ENCODE data around the gene RPL15. TPM values are rescaled to one million over a fixed set of nuclear protein-coding genes. Genes with fewer than 3 reads are reported as not detected.
A peak's percentile ranks its signal among the peaks of the same experiment; 100 is the strongest.

RPL15 gene
- total RNA-seq, 1 donor from 2014 or later = 878 TPM

DNA sequence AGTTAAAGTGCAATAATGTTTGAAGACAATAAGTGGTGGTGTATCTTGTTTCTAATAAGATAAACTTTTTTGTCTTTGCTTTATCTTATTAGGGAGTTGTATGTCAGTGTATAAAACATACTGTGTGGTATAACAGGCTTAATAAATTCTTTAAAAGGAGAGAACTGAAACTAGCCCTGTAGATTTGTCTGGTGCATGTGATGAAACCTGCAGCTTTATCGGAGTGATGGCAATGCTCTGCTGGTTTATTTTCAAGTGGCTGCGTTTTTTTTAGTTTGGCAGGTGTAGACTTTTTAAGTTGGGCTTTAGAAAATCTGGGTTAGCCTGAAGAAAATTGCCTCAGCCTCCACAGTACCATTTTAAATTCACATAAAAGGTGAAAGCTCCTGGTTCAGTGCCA is 2.7 kb downstream of the RPL15 start:
- ATAC-seq (ENCODE audit: poor library complexity) = no peak

DNA sequence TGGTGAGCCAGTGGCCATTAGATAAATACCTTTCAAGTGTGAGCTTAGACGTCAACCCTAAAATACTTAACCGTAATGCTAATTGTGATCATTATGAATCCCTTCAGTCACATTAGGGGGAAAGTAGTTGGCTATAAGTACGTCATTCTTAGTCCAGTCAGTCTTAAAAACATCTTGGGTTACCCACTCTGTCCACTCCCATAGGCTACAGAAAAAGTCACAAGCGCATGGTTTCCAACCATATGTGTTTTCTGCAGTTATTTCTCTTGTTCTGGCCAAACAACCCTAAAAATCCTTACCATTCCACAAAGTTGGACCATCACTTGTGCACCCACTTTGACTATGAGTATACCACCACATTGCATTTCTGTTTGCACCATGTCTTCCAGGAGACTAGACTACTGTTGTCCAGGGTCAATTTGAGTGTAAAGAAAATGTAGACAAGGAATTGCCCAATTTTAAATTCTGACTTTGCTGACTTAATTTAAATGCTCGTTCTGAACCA is 3.3 kb downstream of the RPL15 start:
- no peak for ATAC-seq (ENCODE audit: poor library complexity)
- intact Hi-C loops (cut with DNase I) = no loop called here

More for the DNA sequence above, 2.7 kb downstream of the RPL15 start:
- intact Hi-C loops (cut with DNase I) = no loop called here
- DNase-seq = no peak

DNA sequence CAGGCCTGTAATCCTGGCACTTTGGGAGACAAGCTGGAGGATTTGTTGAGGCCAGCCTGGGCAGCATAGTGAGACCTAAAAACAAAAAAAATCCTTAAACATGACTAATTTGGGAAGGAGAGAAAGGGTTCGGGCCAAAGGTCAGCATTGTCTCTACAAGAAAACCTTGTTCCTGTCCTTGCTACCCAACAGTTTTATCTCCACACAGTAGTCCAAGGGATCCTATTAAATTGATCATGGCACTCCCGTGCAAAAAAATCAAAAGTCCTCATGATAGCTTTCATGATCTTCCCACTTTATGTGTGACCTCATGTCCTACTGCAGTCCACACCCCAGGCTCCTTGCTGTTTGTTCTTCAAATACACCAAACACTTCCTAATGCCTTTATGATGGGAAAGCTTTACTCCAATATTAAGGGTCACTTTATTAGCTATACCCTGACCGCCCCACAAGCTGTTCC is 4.2 kb downstream of the RPL15 start:
- DNase-seq (no peak), ATAC-seq (ENCODE audit: poor library complexity) (no peak)
- intact Hi-C loops (cut with DNase I) = no loop called here

More for the DNA sequence above, 3.3 kb downstream of the RPL15 start:
- no peak for DNase-seq

DNA sequence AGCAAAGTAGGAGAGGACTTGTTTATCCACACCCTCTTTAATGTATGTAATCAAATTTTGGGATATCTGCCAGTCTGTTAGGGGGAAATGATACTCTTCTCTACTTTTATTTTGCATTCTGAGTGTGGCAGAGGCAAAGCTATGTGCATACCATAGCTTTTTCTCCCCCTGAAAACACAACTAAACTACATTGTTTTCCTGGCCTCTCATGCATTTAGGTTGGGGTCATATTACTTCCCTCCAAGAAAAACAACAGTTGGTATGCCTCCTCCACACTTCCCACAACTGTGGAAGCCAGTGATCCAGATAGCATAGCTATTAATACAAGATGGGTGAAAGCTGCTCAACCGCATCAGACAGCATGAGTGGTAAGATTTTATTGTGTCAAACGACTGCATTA is 6.9 kb downstream of the RPL15 start:
- DNase-seq (no peak), ATAC-seq (ENCODE audit: poor library complexity) (no peak)
- intact Hi-C loops (cut with DNase I) = no loop called here

DNA sequence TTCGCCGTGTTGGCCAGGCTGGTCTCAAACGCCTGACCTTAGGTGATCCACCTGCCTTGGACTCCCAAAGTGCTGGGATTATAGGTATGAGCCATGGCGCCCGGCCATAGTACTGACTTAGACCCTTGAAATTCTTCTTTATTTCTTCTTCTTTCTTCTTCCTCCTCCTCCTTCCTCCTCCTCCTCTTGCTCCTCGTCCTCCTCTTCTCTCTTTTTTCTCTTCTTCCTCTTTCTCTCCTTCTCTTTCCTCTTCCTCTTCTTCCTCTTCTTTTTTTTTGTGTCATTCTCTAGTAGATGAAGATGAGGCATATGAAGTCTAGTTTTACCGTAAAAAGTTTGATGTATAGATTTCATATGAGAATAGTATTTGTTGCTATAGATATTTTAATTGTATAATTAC is 9.3 kb downstream of the RPL15 start:
- intact Hi-C loops (cut with DNase I) = no loop called here

DNA sequence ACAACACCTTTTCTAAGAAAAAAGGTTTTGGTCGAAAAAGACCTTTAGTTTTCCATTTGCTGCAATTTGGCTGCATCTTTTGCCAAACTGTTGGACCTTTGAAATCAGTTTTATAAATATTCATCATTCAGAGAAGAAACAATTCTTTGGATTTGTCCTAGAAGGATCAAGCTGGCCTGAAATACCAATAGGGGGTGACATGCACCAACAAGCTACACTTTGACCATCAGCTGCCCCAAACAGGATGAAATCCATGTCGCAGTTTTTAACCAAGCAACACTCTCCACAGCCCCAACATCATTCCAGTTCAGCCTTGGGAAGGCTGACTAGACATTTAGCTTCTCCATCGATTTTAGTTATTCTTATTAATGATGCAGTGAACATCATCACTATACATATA is 9.8 kb downstream of the RPL15 start:
- ATAC-seq (ENCODE audit: poor library complexity) (no peak), DNase-seq (no peak)
- intact Hi-C loops (cut with DNase I) = no loop called here

More for the DNA sequence above, 9.3 kb downstream of the RPL15 start:
- DNase-seq = no peak
- no peak for ATAC-seq (ENCODE audit: poor library complexity)

DNA sequence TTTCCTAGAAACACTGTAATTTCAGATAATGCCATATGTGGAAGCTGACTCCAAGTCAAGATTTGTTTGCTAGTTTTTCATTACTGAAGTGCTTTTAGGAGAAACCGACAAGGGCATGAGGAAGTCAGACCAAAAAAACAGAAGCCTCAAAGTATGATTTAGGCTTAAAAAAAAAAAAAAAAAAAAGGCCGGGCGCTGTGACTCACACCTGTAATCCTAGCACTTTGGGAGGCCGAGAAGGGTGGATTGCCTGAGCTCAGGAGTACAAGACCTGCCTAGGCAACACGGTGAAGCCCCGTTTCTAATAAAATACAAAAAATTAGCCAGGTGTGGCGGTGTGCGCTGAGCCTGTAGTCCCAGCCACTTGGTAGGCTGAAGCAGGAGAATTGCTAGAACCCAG is 11.6 kb downstream of the RPL15 start:
- DNase-seq (no peak), ATAC-seq (ENCODE audit: poor library complexity) (no peak)
- intact Hi-C loops (cut with DNase I) = no loop called here

DNA sequence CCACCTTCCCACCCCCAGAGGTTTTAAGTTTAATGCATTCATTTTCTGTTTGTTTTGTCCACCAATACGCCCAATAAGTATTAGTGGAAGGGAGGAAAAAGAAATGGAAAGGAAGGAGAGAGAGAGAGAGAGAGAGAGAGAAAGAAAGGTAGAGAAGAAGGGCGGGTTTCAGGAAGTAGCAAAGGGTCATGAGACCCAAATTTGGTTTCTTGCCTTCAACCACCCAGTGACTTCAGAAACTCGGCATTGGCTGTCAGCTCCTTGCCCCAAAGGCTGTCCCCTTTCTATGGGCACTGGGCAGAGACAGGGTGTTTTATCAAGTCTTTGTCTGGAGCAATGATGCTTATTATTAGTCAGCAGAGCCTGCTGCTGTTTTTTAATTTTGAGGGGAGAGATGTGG is 14.7 kb downstream of the RPL15 start:
- intact Hi-C loops (cut with DNase I) = no loop called here
- no peak for DNase-seq
- ATAC-seq (ENCODE audit: poor library complexity) = no peak

DNA sequence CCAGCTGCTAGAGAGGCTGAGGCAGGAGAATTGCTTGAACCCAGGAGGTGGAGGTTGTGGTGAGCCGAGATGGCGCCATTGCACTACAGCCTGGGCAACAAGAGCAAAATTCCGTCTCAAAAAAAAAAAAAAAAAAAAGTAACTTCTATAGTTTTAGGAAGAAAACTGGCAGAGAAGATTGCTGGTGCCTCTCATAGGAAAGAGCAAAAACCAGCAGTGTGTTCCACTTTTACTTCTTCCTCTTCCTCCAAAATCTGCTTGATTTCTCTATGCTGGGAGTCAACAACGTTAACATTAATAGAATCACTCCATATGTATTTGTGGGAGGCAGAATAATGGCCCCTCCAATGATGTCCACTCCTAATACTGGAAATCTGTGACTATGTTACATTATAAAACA is 15.6 kb downstream of the RPL15 start:
- intact Hi-C loops (cut with DNase I) = no loop called here
- no peak for DNase-seq
- no peak for ATAC-seq (ENCODE audit: poor library complexity)

DNA sequence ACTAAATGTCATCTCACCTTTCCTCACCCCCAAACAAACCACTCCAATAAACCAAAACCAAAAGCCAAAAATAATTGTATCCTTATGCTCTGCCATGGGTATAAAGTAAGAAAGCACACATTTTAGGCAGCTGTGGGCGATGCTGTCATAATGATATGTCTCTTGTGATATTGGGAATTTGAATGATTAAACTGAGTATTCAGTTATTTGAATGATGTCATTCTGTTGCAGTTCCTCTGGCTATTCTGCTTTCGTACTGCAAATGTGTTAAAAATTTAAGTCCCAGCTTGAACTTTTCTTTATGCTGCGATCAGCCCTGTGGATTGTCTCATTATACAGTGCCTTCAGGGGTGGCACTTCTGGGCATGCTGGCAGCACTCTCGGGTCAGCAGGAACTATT is 17.3 kb downstream of the RPL15 start:
- intact Hi-C loops (cut with DNase I) = no loop called here
- DNase-seq (no peak), ATAC-seq (ENCODE audit: poor library complexity) (no peak)

DNA sequence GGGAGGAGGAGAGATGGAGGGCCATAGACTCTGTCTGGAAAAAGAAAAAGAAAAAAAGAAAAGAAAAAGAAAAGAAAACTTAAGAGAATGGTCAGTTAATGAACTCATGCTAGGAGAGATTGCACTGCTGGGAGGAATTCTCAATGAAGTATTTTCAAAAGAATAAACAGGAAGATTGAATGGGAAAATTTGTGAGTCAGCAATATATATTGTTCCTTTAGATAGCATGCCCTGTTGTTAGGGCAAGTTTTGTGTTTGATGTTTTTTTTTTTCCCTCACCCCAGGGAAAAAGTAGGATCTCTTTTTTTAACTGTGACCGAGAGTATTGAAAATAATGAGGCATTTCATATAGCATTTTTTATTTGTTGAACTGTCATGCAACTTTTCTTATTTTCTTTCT is 20.4 kb downstream of the RPL15 start:
- DNase-seq (no peak), ATAC-seq (ENCODE audit: poor library complexity) (no peak)
- intact Hi-C loops (cut with DNase I) = no loop called here

DNA sequence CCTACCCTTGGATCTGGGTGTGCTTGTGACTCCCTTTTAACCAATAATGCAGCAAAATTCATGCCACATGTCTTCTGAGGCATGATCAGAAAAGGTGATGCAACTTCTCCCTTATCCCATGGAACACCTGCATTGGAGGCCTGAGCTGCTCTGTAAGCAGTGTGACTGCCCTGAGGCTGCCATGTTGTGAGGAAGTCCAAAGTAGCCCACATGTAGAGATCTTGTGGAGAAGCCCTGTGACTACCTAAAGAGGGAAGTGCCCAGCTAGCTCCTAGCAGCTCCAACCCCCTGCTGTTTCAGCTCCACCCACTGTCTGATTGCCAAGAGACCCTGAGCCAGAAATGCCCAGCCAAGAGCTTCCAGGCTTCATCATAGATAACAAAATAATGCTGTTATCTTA is 21.8 kb downstream of the RPL15 start:
- ATAC-seq (ENCODE audit: poor library complexity) = no peak
- DNase-seq = no peak
- intact Hi-C loops (cut with DNase I) = no loop called here

DNA sequence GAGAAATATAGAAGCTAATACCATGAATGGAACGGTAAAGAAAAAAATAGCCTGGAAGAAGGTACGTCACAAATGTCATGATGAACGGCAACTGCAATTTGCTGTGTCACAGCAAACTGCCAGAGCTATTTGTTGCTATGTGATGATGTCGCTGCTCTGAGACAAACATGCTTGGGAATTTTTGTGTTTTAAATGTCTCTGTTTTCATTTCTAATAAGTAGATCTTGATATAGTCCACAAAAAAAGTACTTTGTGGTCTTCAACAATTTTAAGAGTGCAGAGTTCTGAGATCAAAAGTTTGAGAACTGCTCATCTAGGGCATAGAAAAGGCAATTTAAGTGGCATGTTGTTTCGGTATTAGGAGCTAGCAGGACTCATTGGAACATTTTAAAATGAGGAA is 23.8 kb downstream of the RPL15 start:
- DNase-seq = no peak
- ATAC-seq (ENCODE audit: poor library complexity) = no peak
- intact Hi-C loops (cut with DNase I) = no loop called here

DNA sequence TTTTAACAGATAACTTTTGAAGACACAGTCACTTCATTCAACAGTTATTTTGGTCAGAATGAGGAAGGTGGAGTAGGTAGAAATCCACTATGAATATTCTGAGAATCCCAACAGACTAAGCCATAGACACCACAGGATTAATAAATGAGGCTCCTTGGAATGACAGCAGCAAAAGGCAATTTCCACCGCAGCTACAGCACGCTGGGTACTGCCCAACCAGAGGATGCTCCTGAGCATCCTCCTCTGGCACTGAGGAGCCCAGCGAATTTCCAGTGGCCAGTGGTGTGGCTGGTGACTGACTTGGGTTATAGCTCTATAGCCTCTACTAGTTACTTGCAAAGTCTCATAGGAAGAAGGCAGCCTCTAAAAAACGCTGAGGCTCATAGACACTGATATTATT is 24.5 kb downstream of the RPL15 start:
- DNase-seq = no peak
- no peak for ATAC-seq (ENCODE audit: poor library complexity)
- intact Hi-C loops (cut with DNase I) = no loop called here

DNA sequence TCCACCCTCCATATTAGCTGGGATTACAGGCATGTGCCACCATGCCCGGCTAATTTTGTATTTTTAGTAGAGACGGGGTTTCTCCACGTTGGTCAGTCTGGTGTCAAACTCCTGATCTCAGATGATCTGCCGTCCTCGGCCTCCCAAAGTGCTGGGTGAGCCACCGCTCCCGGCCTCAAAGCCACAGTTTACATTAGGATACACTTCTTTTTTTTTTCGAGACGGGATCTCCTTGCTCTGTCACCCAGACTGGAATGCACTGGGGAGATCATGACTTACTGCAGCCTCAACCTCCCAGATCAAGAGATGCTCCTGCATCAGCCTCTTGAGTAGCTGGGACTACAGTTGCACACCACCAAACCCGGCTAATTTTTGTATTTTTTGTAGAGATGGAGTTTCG is 25.6 kb downstream of the RPL15 start:
- DNase-seq = no peak
- ATAC-seq (ENCODE audit: poor library complexity) = no peak
- intact Hi-C loops (cut with DNase I) = no loop called here

DNA sequence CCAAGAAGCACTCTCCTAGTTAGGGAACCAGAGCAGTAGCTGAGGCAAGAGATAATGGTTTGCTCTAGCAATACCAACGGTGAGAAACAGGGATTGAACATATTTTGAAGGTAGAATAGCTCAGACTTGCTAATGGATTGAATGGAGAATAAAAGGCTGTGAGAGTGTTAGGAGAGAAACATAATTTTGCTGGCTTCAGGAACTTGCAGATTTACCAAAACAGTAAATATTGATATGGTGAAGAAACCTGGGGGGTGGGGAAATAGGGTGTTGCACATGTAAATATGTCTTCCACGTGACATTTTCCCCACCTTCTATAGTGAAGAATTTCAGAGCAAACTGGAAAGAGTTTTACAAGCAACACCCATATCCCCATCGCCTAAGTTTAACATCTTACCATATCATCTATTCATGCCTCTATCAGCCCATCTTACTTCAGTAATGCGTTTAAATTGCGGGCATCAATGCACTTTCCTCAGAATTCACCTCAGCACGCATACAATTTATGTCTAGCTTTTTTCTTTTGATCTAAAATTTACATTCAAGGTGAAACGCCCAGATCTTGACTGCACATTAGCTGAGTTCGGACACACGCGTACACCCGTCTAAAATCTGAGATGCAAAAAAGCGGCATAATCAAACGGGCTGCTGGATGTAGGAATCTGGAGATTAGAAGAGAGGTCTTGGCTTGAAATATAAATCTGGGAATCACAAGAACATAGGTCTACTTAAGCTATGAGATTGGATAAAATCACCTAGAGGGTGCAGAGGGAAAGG is 27.3 kb downstream of the RPL15 start:
- ATAC-seq (ENCODE audit: poor library complexity) (no peak), DNase-seq (no peak)
- intact Hi-C loops (cut with DNase I) = no loop called here

DNA sequence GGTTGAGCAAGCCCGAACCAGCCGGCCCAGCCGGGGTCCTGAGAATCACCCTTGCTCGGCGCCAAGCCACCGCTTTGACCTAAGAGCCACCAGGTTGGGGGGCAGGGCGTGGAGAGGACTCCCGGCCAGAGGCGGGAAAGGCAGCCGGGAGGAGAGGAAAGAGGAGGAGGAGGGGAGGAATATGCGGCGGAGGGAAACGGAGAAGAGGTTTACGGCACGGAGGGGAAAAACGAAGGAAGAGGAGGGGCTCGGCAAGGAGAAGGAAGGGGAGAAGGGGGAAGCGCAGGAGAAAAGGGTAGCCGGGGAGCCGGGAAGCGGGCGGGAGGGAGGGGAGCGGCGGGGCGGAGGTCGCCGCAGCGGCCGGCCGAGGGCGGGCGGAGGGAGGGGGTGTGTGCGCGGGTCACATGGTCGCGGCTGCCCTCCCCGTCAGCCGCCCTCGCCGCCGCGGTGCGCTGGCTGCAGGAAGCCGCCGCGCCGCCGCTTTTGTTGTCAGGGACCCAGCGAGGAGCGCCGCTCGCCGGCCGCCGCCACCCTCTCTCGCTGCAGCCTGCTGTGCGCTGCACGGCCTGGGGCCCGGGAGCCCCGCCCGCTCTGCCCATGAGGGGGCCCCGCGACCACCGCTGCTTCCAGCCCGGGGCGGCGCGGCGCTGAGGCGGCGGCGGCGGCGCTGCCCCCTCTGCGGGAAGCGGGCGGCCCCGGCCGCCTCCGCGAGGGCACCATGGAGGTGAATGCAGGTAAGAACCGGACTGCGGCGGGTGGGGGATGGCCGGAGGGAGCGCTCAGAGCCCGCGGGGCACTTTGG is 28.1 kb downstream of the RPL15 start, which contains the start of gene NR1D2:
Gene NR1D2, plus strand, starts transcription at position 426 of the 802 bp plus-strand sequence. Its CDS starts 293 bp downstream, at position 719.
- peak; percentile 90 for DNase-seq
- intact Hi-C loops (cut with DNase I) = no loop called here
- peak; percentile 78 for ATAC-seq (ENCODE audit: poor library complexity)

DNA sequence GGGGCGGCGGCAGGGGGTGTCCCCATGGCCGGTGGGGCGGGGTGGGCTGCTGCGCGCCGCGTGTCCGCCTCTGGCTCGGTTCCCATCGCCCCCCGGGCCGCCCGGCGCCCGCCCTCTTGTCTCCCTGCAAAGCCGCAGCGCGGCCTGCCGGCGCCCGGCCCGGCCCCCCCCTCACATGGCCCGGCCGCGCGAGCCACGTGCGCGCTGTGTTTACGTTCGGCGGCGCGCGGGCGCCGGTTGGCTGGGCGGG is 28.7 kb downstream of the RPL15 start:
- ATAC-seq (ENCODE audit: poor library complexity) (no peak), DNase-seq (no peak)
- intact Hi-C loops (cut with DNase I) = no loop called here

DNA sequence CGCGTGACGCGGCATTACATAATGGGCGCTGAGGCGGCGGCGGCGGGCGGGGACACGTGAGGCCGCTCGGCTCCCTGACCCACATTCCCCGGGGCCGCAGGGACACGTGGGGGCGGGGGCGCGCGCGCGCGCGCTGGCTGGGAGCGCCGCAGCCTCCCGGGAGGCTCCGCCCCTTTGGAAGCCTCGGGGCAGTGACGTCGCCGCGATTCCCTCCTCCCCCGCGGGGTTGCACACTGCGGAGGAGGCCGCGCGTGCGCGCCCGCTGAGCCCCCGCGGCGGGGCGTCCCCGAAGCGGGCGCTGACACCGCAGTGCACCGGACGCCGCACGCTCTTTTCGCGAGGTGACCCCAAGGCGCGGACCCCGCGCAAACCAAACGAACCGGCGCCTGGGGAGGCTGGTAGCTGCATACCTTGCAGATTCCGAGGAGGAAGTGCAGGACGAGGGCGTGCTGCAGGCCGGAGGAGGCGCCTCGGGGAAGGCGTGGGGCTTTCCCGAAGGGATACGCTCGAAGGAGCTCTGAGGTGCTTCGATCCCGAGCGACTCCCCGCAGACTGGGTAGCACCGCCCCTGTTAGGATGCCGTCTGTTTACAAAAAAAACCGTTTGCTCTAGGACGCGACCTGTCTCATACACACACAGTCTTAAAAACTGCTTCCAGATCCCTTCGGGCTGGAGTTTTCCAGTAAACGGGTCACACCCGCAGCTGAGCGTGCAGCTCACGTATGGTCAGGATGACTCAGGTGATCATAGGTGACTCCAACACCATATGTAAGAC is 29.2 kb downstream of the RPL15 start:
- ATAC-seq (ENCODE audit: poor library complexity) (peak; percentile 93), DNase-seq (peak; percentile 99)
- intact Hi-C loops (cut with DNase I) = no loop called here
